Panc1 (cell line): Measurements from ENCODE around the gene PAK3. TPM values are rescaled to one million over a fixed set of nuclear protein-coding genes. Genes with fewer than 3 reads are reported as not detected.

Experiments used
- ATAC-seq: fragments of 200-7000 bp; cut with Tn5 transposase; 2 replicates; pipeline ENCODE4 v1.9.1; 2020; ENCODE audit warnings: mild to moderate bottlenecking, moderate library complexity
- BruUV-seq: library from RNA; stranded (reverse); fragments of 400-500 nt; replicated peaks from 2 replicates; lab custom pipeline; 2021; lab: Mats Ljungman, UMichigan
- CTCF ChIA-PET: fragments of 300-600 bp; sonication (Branson Sonifier 250); formaldehyde crosslinking; loops from one replicate; lab custom pipeline; 2022; ENCODE audit warnings: antibody characterized with exemption; lab: Charles Lee
- POLR2A ChIA-PET: fragments of 300-600 bp; sonication (Branson Sonifier 250); formaldehyde crosslinking; loops from one replicate; lab custom pipeline; 2022; ENCODE audit warnings: antibody characterized with exemption; lab: Charles Lee
- DNase-seq: peaks from one replicate; pipeline ENCODE4 v3.0.0-alpha.2; 2010; ENCODE audit warnings: low read depth, low spot score
- H3K27ac ChIP-seq: 2 replicates; pipeline ENCODE4 v1.5.1; 2011; ENCODE audit warnings: mild to moderate bottlenecking, low read length, inconsistent platforms
- H3K27me3 ChIP-seq: fragments of 200-500 bp; sonication (Bioruptor generic); 2 replicates; pipeline ENCODE4 v1.6.0; 2014; ENCODE audit warnings: low read length, inconsistent platforms; ENCODE audit not compliant: control insufficient read depth, insufficient read depth
- H3K36me3 ChIP-seq: fragments of 200-500 bp; sonication (Bioruptor generic); 2 replicates; pipeline ENCODE4 v1.5.1; 2014; ENCODE audit warnings: inconsistent platforms, mild to moderate bottlenecking, low read length, moderate library complexity; ENCODE audit not compliant: control insufficient read depth, insufficient read depth
- H3K4me1 ChIP-seq: 2 replicates; pipeline ENCODE4 v1.5.1; 2011; ENCODE audit warnings: inconsistent platforms, mild to moderate bottlenecking, low read length, moderate library complexity; ENCODE audit not compliant: control insufficient read depth, insufficient read depth
- H3K4me3 ChIP-seq, 2 experiments: 2 replicates each; pipeline ENCODE4 v1.5.1; 2011 to 2012; ENCODE audit warnings: low read depth in 2 of 2, low read length in 2 of 2, mild to moderate bottlenecking in 2 of 2, inconsistent platforms in 1 of 2, moderate library complexity in 1 of 2
- H3K9me3 ChIP-seq: fragments of 200-500 bp; sonication (Bioruptor generic); 2 replicates; pipeline ENCODE4 v1.5.1; 2014; ENCODE audit warnings: low read depth, mild to moderate bottlenecking, inconsistent platforms, low read length, moderate library complexity; ENCODE audit not compliant: control insufficient read depth, insufficient read depth
- CTCF ChIP-seq: fragments of 450-650 bp; IDR thresholded peaks from 2 replicates; pipeline ENCODE4 v1.5.1; 2017; ENCODE audit warnings: mild to moderate bottlenecking
- POLR2AphosphoS5 ChIP-seq: IDR thresholded peaks from 2 replicates; pipeline ENCODE4 v1.6.1; 2012; ENCODE audit warnings: mild to moderate bottlenecking, low read depth, low read length, moderate library complexity
- REST ChIP-seq, 2 experiments: IDR thresholded peaks; 2 replicates each; pipeline ENCODE4 v1.6.1; 2011 to 2012; ENCODE audit warnings: low read depth in 2 of 2, control low read depth in 1 of 2, low read length in 1 of 2, mild to moderate bottlenecking in 1 of 2, moderate library complexity in 1 of 2; ENCODE audit not compliant: insufficient read depth in 1 of 2
- SIN3A ChIP-seq: IDR thresholded peaks from 2 replicates; pipeline ENCODE4 v1.6.1; 2012; ENCODE audit warnings: low read depth, mild to moderate bottlenecking, low read length, moderate library complexity, borderline replicate concordance; ENCODE audit not compliant: insufficient read depth
- TCF7L2 ChIP-seq: IDR thresholded peaks from 2 replicates; pipeline ENCODE4 v1.6.1; 2011; ENCODE audit warnings: mild to moderate bottlenecking, low read depth, low read length, inconsistent platforms
- in situ Hi-C: cut with HindIII; loops from 2 replicates; pipeline ENCODE4 v1.10.0; 2016; ENCODE audit warnings: low sequenced_read_pairs, low pct_unique_long_range_greater_than_20kb
- intact Hi-C: fragments of 100-400 bp; cut with micrococcal nuclease; formaldehyde crosslinking; loops from one replicate; pipeline ENCODE4 v1.10.0; 2022; ENCODE audit not compliant: unreplicated experiment
- total RNA-seq: library from RNA; stranded (reverse); gene quantifications from one replicate; pipeline ENCODE4 v1.2.1, GENCODE V29; 2021; ENCODE audit not compliant: unreplicated experiment

PAK3 gene
- total RNA-seq, 1 experiment from 2014 or later, result 0.15 TPM

- intact Hi-C loops, result no loop called here
- TF ChIP-seq CTCF (no peak), POLR2AphosphoS5 (no peak), SIN3A (no peak), TCF7L2 (no peak), REST (IDR thresholded peaks at IDR 0.05; ENCODE audit: insufficient read depth in 1 of 2, low read depth in 2 of 2, low read length in 1 of 2) (no peak)
- POLR2A ChIA-PET, result no interaction called here
Observed at GRCh38 chrX:111071542-111072277, 24.3 kb upstream of the PAK3 start.

GRCh38 chrX:111083081-111083480 lies 12.9 kb upstream of the PAK3 start:
- in situ Hi-C loops, result no loop called here
- no TSS peak for BruUV-seq
- H3K4me3 ChIP-seq, result no peak overlapping the region
- no peaks in the 10 kb centered on the region for H3K9me3 ChIP-seq
- no peak overlapping the region for H3K27ac ChIP-seq
- ATAC-seq (no peak), DNase-seq (no peak)
- ChIA-PET CTCF (no interaction called here), POLR2A (no interaction called here)
- intact Hi-C loops, result no loop called here
- H3K27me3 ChIP-seq, result no peaks in the 10 kb centered on the region
- no peak for TF ChIP-seq SIN3A
- TF ChIP-seq POLR2AphosphoS5, result no peak
- TF ChIP-seq REST (IDR thresholded peaks at IDR 0.05; ENCODE audit: insufficient read depth in 1 of 2, low read depth in 2 of 2, low read length in 1 of 2), result no peak
- no peak for TF ChIP-seq TCF7L2
- TF ChIP-seq CTCF, result no peak
- H3K4me1 ChIP-seq, result no peaks in the 10 kb centered on the region
- H3K36me3 ChIP-seq, result no peaks in the 10 kb centered on the region

More at GRCh38 chrX:111071542-111072277, 24.3 kb upstream of the PAK3 start:
- Histone ChIP-seq H3K4me3 (no peak overlapping the region), H3K27me3 (no peaks in the 10 kb centered on the region), H3K36me3 (no peaks in the 10 kb centered on the region), H3K4me1 (no peaks in the 10 kb centered on the region), H3K27ac (no peak overlapping the region), H3K9me3 (no peaks in the 10 kb centered on the region)
- no peak for DNase-seq
- in situ Hi-C loops, result no loop called here
- no TSS peak for BruUV-seq
- CTCF ChIA-PET, result no interaction called here
- no peak for ATAC-seq
